IPS-18c (cell line): Measurements from ENCODE around the gene STK10.

Source experiments
- H3K4me3 ChIP-seq: 2 replicates; pipeline ENCODE4 v1.7.0; 2013; ENCODE audit warnings: low read depth, mild to moderate bottlenecking, low read length, moderate library complexity; ENCODE audit not compliant: insufficient read depth
- H3K9me3 ChIP-seq: one replicate; pipeline ENCODE4 v1.6.1; 2013; ENCODE audit warnings: mild to moderate bottlenecking, low read length, moderate library complexity; ENCODE audit not compliant: control insufficient read depth, insufficient read depth

The STK10 gene

GRCh38 chr5:172107571-172107970 lies 80.5 kb downstream of the STK10 start:
- H3K4me3 ChIP-seq: no peak overlapping the region

DNA sequence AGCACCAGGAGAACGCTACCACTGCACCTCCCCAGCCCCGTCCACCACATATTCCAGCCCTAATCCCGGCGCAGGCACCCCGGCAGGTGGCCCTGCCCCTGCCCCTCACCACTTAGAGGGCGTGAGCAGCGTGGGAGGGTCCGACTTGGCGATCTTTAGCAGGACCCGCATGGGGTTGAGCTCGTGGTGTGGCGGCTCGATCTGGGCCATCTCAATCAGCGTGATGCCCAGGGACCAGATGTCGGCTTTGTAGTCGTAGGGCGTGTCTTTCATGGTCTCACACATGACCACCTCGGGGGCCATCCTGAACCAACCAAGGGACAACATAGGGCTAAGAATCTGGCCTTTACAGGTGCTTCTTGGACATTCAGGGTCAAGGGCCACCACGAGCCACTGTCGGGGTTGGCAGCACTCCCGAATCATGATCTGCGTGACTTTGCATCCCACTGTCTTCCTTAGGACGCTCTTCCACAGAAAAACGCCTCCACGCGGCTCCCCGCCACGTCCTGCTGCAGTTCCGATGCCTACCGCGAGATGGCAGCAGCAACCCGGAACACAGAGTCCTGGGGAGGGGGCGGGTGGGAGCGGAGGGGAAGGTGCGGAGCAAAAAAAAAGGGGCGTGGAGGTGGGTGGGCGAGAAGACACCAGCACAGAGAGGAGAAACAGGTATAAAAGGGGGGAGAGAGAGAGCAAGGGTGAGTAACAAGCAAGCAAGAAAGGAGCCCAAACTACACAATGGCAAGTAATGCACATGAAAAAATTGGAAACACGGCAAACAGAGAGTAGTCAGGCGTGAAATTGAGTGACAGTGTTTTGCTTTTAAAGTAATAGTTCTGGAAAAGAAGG lies 81.3 kb downstream of the STK10 start:
- Histone ChIP-seq H3K4me3 (peak overlapping the region; percentile 9), H3K9me3 (no peaks in the 10 kb centered on the region)

More at GRCh38 chr5:172107571-172107970, 80.5 kb downstream of the STK10 start:
- no peaks in the 10 kb centered on the region for H3K9me3 ChIP-seq

DNA sequence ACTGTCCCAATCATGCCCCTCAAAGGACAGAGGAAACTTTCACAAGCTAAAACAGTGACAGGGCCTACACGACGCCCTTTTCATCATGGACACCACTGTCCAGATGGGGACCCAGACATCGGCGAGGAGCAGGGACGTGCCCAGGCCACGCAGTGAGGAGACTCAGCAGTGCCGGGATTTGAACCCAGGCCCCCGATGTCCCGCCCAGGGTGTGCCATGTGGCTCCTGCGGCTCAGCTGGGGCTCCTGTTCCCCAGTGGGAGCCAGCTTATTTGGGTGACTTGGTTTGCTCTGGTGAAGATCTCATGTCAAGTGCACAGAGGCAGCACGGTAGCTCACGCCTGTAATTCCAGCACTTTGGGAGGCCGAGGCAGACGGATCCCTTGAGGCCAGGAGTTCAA lies 82.2 kb downstream of the STK10 start:
- H3K4me3 ChIP-seq: no peak overlapping the region

GRCh38 chr5:172104801-172105701 lies 83.0 kb downstream of the STK10 start:
- Histone ChIP-seq H3K4me3 (no peak overlapping the region), H3K9me3 (no peaks in the 10 kb centered on the region)

More for the DNA sequence above, 82.2 kb downstream of the STK10 start:
- H3K9me3 ChIP-seq: no peaks in the 10 kb centered on the region

DNA sequence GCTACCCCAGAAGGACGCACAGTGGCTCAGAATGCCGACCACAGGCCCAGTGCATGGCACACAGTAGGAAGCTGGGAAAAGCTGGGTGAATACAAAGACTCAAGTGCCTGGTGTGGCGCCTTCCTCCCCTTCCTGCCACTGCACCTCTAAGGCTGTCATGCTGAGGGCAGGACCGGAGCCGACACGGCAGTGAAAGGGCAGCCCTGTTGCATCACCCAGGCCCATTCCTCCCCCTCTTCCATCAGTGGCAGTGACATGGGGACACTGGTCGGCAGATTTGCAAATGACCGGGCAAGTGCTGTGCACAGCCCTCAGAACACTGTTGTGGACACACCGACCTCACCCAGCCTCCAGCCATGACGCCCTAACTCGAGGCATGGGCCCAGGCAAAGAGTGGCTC lies 84.0 kb downstream of the STK10 start:
- H3K9me3 ChIP-seq: no peaks in the 10 kb centered on the region
- no peak overlapping the region for H3K4me3 ChIP-seq

DNA sequence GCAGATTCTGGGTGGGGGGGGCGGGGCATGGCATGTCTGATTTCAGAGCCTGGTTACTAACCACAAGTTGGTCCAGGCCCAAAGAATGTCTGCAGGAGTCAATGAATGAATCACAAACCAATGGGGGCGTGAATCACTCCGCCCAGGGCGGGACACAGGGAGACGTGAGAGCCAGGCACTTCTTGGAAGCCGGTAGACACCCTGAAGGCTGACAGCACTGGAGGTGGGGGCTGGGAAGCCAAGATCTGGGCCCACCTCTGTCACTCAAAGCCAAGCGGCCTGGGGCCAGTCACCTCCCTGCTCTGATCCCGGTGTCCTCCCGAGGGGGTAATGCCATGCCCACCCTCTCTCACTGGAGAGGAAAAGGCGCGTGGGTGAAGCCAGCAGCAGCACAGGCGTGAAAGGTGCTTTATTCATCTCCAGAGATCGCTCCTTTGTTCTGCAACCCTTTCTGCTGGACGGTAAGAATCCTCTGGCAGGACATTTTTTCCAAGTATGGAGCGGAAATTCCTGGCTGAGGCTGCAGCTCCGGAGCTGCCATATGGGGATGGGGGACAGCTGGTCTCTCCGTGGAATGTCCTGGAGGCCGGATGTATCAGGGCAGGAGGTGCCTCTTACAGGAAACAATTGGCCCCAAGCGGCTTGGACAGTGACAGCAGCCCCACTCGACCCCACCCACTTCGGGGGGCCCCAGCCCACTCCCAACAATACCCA lies 85.0 kb downstream of the STK10 start:
- Histone ChIP-seq H3K4me3 (no peak overlapping the region), H3K9me3 (no peaks in the 10 kb centered on the region)

GRCh38 chr5:172102218-172102870 lies 85.7 kb downstream of the STK10 start:
- H3K4me3 ChIP-seq: no peak overlapping the region

GRCh38 chr5:172101547-172102217 lies 86.3 kb downstream of the STK10 start:
- no peaks in the 10 kb centered on the region for H3K9me3 ChIP-seq
- H3K4me3 ChIP-seq: no peak overlapping the region

More at GRCh38 chr5:172102218-172102870, 85.7 kb downstream of the STK10 start:
- H3K9me3 ChIP-seq: no peaks in the 10 kb centered on the region

- Histone ChIP-seq H3K4me3 (no peak overlapping the region), H3K9me3 (no peaks in the 10 kb centered on the region)
Observed at GRCh38 chr5:172098883-172099282, 89.1 kb downstream of the STK10 start.

DNA sequence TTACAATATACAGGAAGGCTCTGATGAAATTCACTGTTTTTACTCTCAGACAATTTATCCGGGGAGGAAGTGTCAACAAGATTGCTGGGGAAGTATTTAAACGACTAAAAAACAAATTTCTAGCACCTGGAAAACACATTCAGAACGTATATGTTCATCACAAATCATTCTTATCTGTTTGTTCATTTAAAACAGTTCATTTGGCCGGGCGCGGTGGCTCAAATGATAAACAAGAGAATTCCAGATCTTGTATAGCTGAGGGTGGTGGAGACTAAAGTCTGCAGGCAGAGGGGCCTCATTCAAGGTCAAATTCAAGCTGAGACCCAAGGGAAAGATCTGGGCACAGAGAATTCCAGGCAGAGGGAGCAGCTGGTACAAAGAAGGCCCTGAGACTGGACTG lies 90.0 kb downstream of the STK10 start:
- no peaks in the 10 kb centered on the region for H3K9me3 ChIP-seq
- H3K4me3 ChIP-seq: no peak overlapping the region

DNA sequence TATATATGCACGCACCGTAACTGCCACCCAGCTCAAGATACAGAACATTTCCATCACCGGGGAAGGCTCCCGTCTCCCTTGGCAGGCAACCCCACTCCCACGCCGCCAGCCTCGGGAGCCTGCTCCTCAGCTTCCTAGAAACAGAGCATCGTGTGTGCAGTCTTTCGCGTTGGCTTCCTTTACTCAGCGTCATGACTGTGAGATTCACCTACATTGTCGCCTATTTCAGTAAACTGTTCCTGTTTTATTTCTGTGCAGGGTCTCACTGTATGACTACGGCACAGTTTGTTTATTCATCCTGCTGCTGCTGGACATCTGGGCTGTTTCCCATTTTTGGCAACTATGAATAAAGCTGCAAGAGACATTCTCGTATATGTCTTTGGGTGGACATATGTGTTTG lies 90.7 kb downstream of the STK10 start:
- H3K4me3 ChIP-seq: no peak overlapping the region
- no peaks in the 10 kb centered on the region for H3K9me3 ChIP-seq

GRCh38 chr5:172096207-172096940 lies 91.7 kb downstream of the STK10 start:
- no peaks in the 10 kb centered on the region for H3K9me3 ChIP-seq
- no peak overlapping the region for H3K4me3 ChIP-seq

DNA sequence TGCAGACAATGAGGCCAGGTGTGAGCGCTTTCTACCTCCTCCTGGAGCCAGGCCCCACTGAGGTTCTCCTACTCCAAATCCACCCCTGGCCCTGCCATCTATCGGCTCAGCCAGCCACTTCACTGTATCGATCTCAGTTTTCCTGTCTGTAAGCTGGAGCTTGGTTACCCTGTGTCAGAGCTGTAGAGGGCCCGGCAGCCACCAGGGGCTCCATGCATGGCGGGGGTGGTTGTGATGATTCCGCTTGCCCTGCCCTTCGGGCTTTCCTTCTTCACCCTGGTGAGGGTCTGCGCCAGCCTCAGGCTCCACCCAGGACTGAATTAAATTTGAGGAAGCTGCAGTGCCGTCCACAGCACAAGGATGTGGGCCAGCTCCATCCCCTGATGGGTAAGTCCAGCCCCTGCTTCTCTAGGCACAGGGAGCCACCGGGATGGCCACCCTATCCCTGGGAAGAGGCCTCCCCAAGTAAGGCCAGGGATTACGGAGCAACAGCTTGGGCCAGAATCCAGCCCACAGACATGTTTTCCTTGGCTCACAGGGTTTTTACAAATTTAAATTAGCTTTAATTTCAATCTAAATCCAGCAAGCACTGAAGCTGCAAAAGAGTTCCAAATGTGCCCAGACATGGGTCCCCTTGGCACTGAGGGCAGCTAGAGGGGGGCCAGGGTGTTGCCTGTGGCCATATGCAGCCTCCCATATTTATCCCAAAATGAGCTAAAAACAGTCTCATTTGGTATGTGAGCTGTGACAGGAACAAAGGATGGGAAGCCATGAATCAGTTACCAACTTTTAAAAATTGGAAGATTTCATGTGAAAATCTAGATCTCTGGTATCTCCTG lies 92.4 kb downstream of the STK10 start:
- Histone ChIP-seq H3K4me3 (no peak overlapping the region), H3K9me3 (no peaks in the 10 kb centered on the region)

DNA sequence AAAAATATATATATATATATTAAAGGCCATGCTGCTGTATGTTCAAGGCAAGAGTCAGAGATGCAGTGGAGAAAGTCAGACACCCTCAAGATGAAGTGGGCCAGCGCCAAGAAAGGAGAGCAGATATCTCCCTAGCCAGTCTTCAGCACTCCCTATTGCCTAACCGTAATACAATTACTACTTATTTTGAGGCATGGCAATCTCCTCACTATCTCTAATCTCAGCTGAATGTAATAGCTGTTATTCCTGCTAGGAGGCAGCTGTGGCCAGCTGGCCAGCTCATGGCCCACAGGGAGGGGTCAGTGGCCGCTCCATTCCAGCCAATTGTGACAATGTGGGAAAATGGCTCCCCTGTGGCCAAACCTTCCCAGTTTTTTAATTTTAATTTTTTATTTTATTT lies 94.1 kb downstream of the STK10 start:
- no peaks in the 10 kb centered on the region for H3K9me3 ChIP-seq

DNA sequence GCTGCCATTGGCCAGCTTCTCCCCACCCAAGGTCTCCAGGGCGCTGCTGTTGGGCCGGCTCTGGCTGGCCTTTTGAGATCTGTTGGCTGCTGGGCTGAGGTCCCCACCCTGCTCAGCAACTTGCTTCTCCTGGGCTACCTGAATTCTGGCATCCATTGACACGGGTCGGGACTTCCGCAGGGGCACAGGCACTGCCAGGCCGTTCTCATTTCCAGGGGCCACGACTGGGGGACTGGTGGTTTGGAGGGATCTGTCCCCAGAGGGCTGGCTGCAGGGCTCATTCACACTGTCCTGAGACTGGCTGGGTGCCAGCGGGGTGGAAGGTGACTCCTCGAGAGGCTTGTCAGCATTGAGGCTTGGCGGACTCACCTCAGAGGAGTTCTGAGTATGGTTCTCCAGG lies 94.5 kb downstream of the STK10 start:
- no peak overlapping the region for H3K4me3 ChIP-seq

More for the DNA sequence above, 94.1 kb downstream of the STK10 start:
- H3K4me3 ChIP-seq: no peak overlapping the region

More for the DNA sequence above, 94.5 kb downstream of the STK10 start:
- H3K9me3 ChIP-seq: no peaks in the 10 kb centered on the region
